SK-N-SH treated with all-trans-retinoic acid at 6 μM for 48 hours (cell line): ENCODE results near the gene CARD9.

Experiments
- ATAC-seq: fragments of 200-7000 bp; cut with Tn5 transposase; 3 replicates; pipeline ENCODE4 v1.9.1; 2020; ENCODE audit warnings: mild to moderate bottlenecking, moderate library complexity
- ARNTL ChIP-seq: fragments of 450-650 bp; formaldehyde crosslinking; IDR thresholded peaks from 2 replicates; pipeline ENCODE4 v1.5.0; 2020; ENCODE audit warnings: low read depth, mild to moderate bottlenecking, moderate library complexity, borderline replicate concordance
- BACH2 ChIP-seq: fragments of 250-450 bp; sonication (Bioruptor Pico); IDR thresholded peaks from 2 replicates; pipeline ENCODE4 v1.9.0; 2021; ENCODE audit warnings: mild to moderate bottlenecking, borderline replicate concordance
- CREB5 ChIP-seq: fragments of 250-450 bp; sonication (Bioruptor Pico); IDR thresholded peaks from 2 replicates; pipeline ENCODE4 v1.5.1; 2020; ENCODE audit warnings: low read depth, mild to moderate bottlenecking, moderate library complexity
- CSRNP3 ChIP-seq: fragments of 250-450 bp; sonication (Bioruptor Pico); IDR thresholded peaks from 2 replicates; pipeline ENCODE4 v1.5.1; 2021; ENCODE audit warnings: mild to moderate bottlenecking, moderate library complexity
- GLIS3 ChIP-seq: fragments of 250-450 bp; sonication (Bioruptor Pico); IDR thresholded peaks from 2 replicates; pipeline ENCODE4 v1.5.0; 2020; ENCODE audit warnings: mild to moderate bottlenecking, moderate library complexity
- OSR1 ChIP-seq: fragments of 250-450 bp; sonication (Bioruptor Pico); IDR thresholded peaks from 2 replicates; pipeline ENCODE4 v1.8.0; 2022; ENCODE audit warnings: moderate library complexity, mild to moderate bottlenecking, inconsistent platforms
- PATZ1 ChIP-seq: fragments of 250-450 bp; sonication (Bioruptor Pico); IDR thresholded peaks from 2 replicates; pipeline ENCODE4 v1.8.0; 2020; ENCODE audit warnings: mild to moderate bottlenecking, moderate library complexity, borderline replicate concordance
- POU6F1 ChIP-seq: fragments of 250-450 bp; sonication (Bioruptor Pico); IDR thresholded peaks from 2 replicates; pipeline ENCODE4 v1.8.0; 2021; ENCODE audit warnings: low read depth, mild to moderate bottlenecking, moderate library complexity, borderline replicate concordance
- RARB ChIP-seq: fragments of 250-450 bp; sonication (Bioruptor Pico); IDR thresholded peaks from 2 replicates; pipeline ENCODE4 v1.8.0; 2021; ENCODE audit warnings: mild to moderate bottlenecking, moderate library complexity
- SNAI2 ChIP-seq: fragments of 250-450 bp; sonication (Bioruptor Pico); IDR thresholded peaks from 2 replicates; pipeline ENCODE4 v1.5.0; 2020; ENCODE audit warnings: mild to moderate bottlenecking, moderate library complexity
- TCF4 ChIP-seq: fragments of 250-450 bp; sonication (Bioruptor Pico); IDR thresholded peaks from 2 replicates; pipeline ENCODE4 v1.8.0; 2021; ENCODE audit warnings: mild to moderate bottlenecking, moderate library complexity, borderline replicate concordance
- TSHZ2 ChIP-seq: fragments of 250-450 bp; sonication (Bioruptor Pico); IDR thresholded peaks from 2 replicates; pipeline ENCODE4 v1.5.0; 2020; ENCODE audit warnings: mild to moderate bottlenecking, moderate library complexity
- ZC3H10 ChIP-seq: fragments of 250-450 bp; sonication (Bioruptor Pico); IDR thresholded peaks from 2 replicates; pipeline ENCODE4 v1.5.1; 2021; ENCODE audit warnings: mild to moderate bottlenecking, moderate library complexity
- ZFP30 ChIP-seq: fragments of 450-650 bp; formaldehyde crosslinking; IDR thresholded peaks from 2 replicates; pipeline ENCODE4 v1.5.0; 2022; ENCODE audit warnings: mild to moderate bottlenecking, moderate library complexity
- ZNF565 ChIP-seq: fragments of 450-650 bp; formaldehyde crosslinking; conservative IDR thresholded peaks from 2 replicates; pipeline ENCODE4 v1.5.0; 2020; ENCODE audit warnings: low read depth, mild to moderate bottlenecking, moderate library complexity
- ZNF70 ChIP-seq: fragments of 450-650 bp; formaldehyde crosslinking; IDR thresholded peaks from 2 replicates; pipeline ENCODE4 v1.5.0; 2020; ENCODE audit warnings: mild to moderate bottlenecking, moderate library complexity

CARD9 gene

GRCh38 chr9:136361047-136361753, 12.3 kb downstream of the CARD9 start (continued):
- no peak for TF ChIP-seq TSHZ2 (CRISPR knock-in tag)
- TF ChIP-seq ZFP30: no peak
- no peak for TF ChIP-seq OSR1 (CRISPR knock-in tag)
- no peak for TF ChIP-seq POU6F1 (CRISPR knock-in tag)
- no peak for TF ChIP-seq ZNF565 (CRISPR knock-in tag)
- no peak for TF ChIP-seq SNAI2 (CRISPR knock-in tag)
- no peak for TF ChIP-seq CSRNP3
- no peak for TF ChIP-seq ZNF70

GRCh38 chr9:136359774-136360718, 13.4 kb downstream of the CARD9 start:
- no peak for ATAC-seq
- TF ChIP-seq TCF4: no peak
- TF ChIP-seq RARB: no peak
- TF ChIP-seq OSR1 (CRISPR knock-in tag): no peak
- TF ChIP-seq CREB5: no peak

GRCh38 chr9:136358888-136359287, 14.6 kb downstream of the CARD9 start:
- ATAC-seq: no peak
- TF ChIP-seq OSR1 (CRISPR knock-in tag) (no peak), BACH2 (no peak), GLIS3 (CRISPR knock-in tag) (no peak), ARNTL (CRISPR knock-in tag) (no peak)

- TF ChIP-seq PATZ1 (CRISPR knock-in tag): no peak
- no peak for TF ChIP-seq ZNF70
- no peak for TF ChIP-seq ZC3H10
Measured at GRCh38 chr9:136358016-136358415, 15.5 kb downstream of the CARD9 start.

More at GRCh38 chr9:136358016-136358415, 15.5 kb downstream of the CARD9 start:
- ATAC-seq: no peak
